GM18951 (cell line): ENCODE results near the gene TRPC4AP.

Source experiments
- POLR2A ChIP-seq: IDR thresholded peaks from 4 replicates; pipeline ENCODE4 v1.6.1; 2011; ENCODE audit warnings: mild to moderate bottlenecking; ENCODE audit not compliant: insufficient read length, insufficient read depth; ENCODE audit errors: extremely low read depth
- in situ Hi-C: fragments of 300-500 bp; cut with MboI; formaldehyde crosslinking; loops from one replicate; pipeline ENCODE4 v1.12.0; 2022; ENCODE audit warnings: low sequenced_read_pairs, mixed read lengths, inconsistent platforms; ENCODE audit not compliant: unreplicated experiment

Gene TRPC4AP

GRCh38 chr20:34952671-34953070 lies 139.9 kb downstream of the TRPC4AP start:
- in situ Hi-C loops, result no loop called here

More at GRCh38 chr20:34952671-34953070, 139.9 kb downstream of the TRPC4AP start:
- TF ChIP-seq POLR2A, result no peak
